Spleen (tissue), 7 donors: ENCODE results near the gene MAGI3.

Experiments used
- CTCF ChIP-seq, 11 experiments: fragments of 200-600 bp in 7 of 11; fragments of 450-650 bp in 4 of 11; sonication (generic) in 4 of 11; IDR thresholded peaks in 8 of 11; conservative IDR thresholded peaks in 3 of 11; 1 replicate in 7 of 11; 2 replicates in 4 of 11; pipeline versions ENCODE4 v1.4.0 to v1.8.0; 2016 to 2021; ENCODE audit warnings: antibody characterized with exemption in 11 of 11, inconsistent platforms in 4 of 11, mild to moderate bottlenecking in 1 of 11
- POLR2A ChIP-seq, 3 donors: fragments of 450-650 bp; IDR thresholded peaks; one replicate each; pipeline ENCODE4 v1.5.1; 2017; ENCODE audit warnings: antibody characterized with exemption in 3 of 3, mild to moderate bottlenecking in 1 of 3
- POLR2AphosphoS5 ChIP-seq, 3 donors: sonication (generic); formaldehyde crosslinking; IDR thresholded peaks; one replicate each; pipeline ENCODE4 v1.5.1; 2017; ENCODE audit warnings: antibody characterized with exemption in 3 of 3
- donor health status: DM: no; HTN: no; CAD: no; lungs with moderate emphysema.
- donor health status: DM: no; HTN: no; CAD: no.
- donor health status: DM: no; HTN: no; CAD: no.

DNA sequence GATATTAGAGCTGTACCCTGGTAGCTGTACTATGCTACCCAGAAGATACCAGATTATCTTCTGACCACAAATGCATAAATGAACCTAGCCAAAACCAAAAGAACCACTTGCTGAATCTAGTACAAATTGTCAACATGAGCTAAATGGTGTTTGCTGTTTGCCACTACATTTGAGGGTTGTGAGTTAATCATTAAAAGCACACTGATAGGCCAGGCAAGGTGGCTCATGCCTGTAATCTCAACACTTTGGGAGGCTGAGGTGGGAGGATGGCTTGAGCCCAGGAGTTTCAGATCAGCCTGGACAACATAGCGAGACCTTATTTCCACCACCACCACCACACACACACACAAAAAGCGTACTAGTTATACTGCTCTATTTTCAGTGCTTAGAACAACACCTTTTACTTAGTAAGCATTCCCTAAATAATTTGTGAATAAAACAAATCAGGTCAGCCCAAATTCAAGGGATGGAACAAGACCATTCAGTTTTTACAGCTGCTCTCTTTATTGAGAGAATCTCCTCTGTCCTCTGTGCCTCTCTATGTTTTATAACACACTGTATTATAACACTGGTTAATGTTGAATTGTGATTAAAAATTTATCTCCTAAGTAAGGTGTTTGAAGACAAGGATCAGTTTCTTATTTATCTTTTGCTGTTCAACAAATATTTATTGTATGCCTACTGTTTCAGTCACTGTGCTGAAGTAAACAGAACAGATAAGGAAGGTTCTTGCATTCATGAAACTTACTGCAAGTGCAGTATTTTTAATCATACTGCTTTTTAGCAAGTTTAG is 44.0 kb downstream of the MAGI3 start:
- TF ChIP-seq CTCF (IDR thresholded peaks at IDR 0.05 in 8 of 11, conservative IDR thresholded peaks at IDR 0.05 in 3 of 11), result no peak
- TF ChIP-seq POLR2A (IDR thresholded peaks at IDR 0.05), result no peak
- TF ChIP-seq POLR2AphosphoS5 (IDR thresholded peaks at IDR 0.05), result no peak
